ENCODE results near the gene FKRP. TPM values are rescaled to one million over a fixed set of nuclear protein-coding genes. Genes with fewer than 3 reads are reported as not detected.

Gene FKRP
- total and polyA plus RNA-seq, 2 of the 13 experiments (the other 11 are each of a cell fraction or from before 2014, with no cell fraction given): 7.3 to 9.8 TPM

- TF ChIP-seq PAXIP1 (CRISPR knock-in tag; conservative IDR thresholded peaks at IDR 0.05): peak; percentile 36; the same call in 1 of the 2 replicates
- TF ChIP-seq, protein P1, sequence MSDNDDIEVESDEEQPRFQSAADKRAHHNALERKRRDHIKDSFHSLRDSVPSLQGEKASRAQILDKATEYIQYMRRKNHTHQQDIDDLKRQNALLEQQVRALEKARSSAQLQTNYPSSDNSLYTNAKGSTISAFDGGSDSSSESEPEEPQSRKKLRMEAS (IDR thresholded peaks at IDR 0.05): no peak
- TF ChIP-seq ZNF230 (CRISPR knock-in tag; IDR thresholded peaks at IDR 0.05): no peak
- TF ChIP-seq MED13 (CRISPR knock-in tag; IDR thresholded peaks at IDR 0.05): no peak
- TF ChIP-seq SMC3 (IDR thresholded peaks at IDR 0.05; ENCODE audit: low read length): no peak
- TF ChIP-seq KLF11 (CRISPR knock-in tag; IDR thresholded peaks at IDR 0.05): no peak
- TF ChIP-seq ZNF12 (CRISPR knock-in tag; IDR thresholded peaks at IDR 0.05): no peak
- no peak for TF ChIP-seq ZFP62 (CRISPR knock-in tag; IDR thresholded peaks at IDR 0.05)
- no peak for TF ChIP-seq YEATS2 (CRISPR knock-in tag; IDR thresholded peaks at IDR 0.05; ENCODE audit: borderline replicate concordance)
- no peak for TF ChIP-seq ZNF362 (CRISPR knock-in tag; IDR thresholded peaks at IDR 0.05; ENCODE audit: borderline replicate concordance)
- no peak for TF ChIP-seq ZBTB7B (CRISPR knock-in tag; IDR thresholded peaks at IDR 0.05)
- no peak for TF ChIP-seq RBFOX2 (IDR thresholded peaks at IDR 0.05; ENCODE audit: low read depth, low read length)
- TF ChIP-seq NFAT5 (CRISPR knock-in tag; IDR thresholded peaks at IDR 0.05): no peak
- no peak for TF ChIP-seq PAF1 (CRISPR knock-in tag; IDR thresholded peaks at IDR 0.05)
- TF ChIP-seq E2F2 (CRISPR knock-in tag; IDR thresholded peaks at IDR 0.05; ENCODE audit: borderline replicate concordance): no peak
- no peak for TF ChIP-seq ZNF607 (CRISPR knock-in tag; IDR thresholded peaks at IDR 0.05; ENCODE audit: borderline replicate concordance)
- TF ChIP-seq ZFX (CRISPR knock-in tag; IDR thresholded peaks at IDR 0.05; ENCODE audit: low read depth): peak; percentile 46; the same call in 1 of the 2 replicates
- no peak for TF ChIP-seq ZFP36L2 (CRISPR knock-in tag; IDR thresholded peaks at IDR 0.05)
Measured at GRCh38 chr19:46721269-46722003, 24.4 kb upstream of the FKRP start (continued).
